SK-N-SH (cell line): ENCODE data around the gene NEURL2. TPM values are rescaled to one million over a fixed set of nuclear protein-coding genes. Genes with fewer than 3 reads are reported as not detected.

Source experiments
- CTCF ChIA-PET: fragments of 300-600, 350-600 bp; formaldehyde crosslinking; extraction: SDS; loops from one replicate; lab custom pipeline; 2021; lab: Yijun Ruan, JAX
- POLR2A ChIA-PET: fragments of 350-600 bp; sonication (Branson Sonifier 250); formaldehyde crosslinking; extraction: SDS; loops from one replicate; lab custom pipeline; 2020; ENCODE audit warnings: antibody characterized with exemption, inconsistent platforms; lab: Yijun Ruan, JAX
- DNase-seq: peaks from one replicate; pipeline ENCODE4 v3.0.0; 2012
- H2AFZ ChIP-seq: fragments of 200-600 bp; sonication (generic); 2 replicates; pipeline ENCODE4 v1.8.1; 2016; ENCODE audit warnings: antibody characterized with exemption, mild to moderate bottlenecking, low read depth
- H3F3A ChIP-seq: fragments of 200-600 bp; sonication (generic); replicated peaks from 2 replicates; pipeline ENCODE3; 2016; ENCODE audit warnings: antibody characterized with exemption, mild to moderate bottlenecking; ENCODE audit not compliant: insufficient read depth
- H3K27ac ChIP-seq, 2 experiments: fragments of 200-500 bp in 1 of 2; fragments of 200-600 bp in 1 of 2; sonication (Bioruptor generic) in 1 of 2; sonication (generic), shearing (Covaris generic) in 1 of 2; 2 replicates each; pipeline versions ENCODE4 v1.5.1 to v1.6.1; 2014 to 2016; ENCODE audit warnings: low read depth in 2 of 2, inconsistent platforms in 1 of 2, low read length in 1 of 2, mild to moderate bottlenecking in 1 of 2, mixed read lengths in 1 of 2
- H3K27me3 ChIP-seq: fragments of 200-600 bp; sonication (generic), shearing (Covaris generic); 2 replicates; pipeline ENCODE4 v1.6.1; 2016; ENCODE audit warnings: mixed run types; ENCODE audit not compliant: insufficient read depth
- H3K36me3 ChIP-seq, 2 experiments: fragments of 200-500 bp in 1 of 2; fragments of 200-600 bp in 1 of 2; sonication (Bioruptor generic) in 1 of 2; sonication (generic) in 1 of 2; replicated peaks in 1 of 2; 2 replicates each; pipeline versions ENCODE3 to v1.5.1; 2014 to 2016; ENCODE audit warnings: low read length in 1 of 2, mild to moderate bottlenecking in 1 of 2; ENCODE audit not compliant: insufficient read depth in 2 of 2, control insufficient read depth in 1 of 2
- H3K4me1 ChIP-seq, 2 experiments: fragments of 200-500 bp in 1 of 2; fragments of 200-600 bp in 1 of 2; sonication (Bioruptor generic) in 1 of 2; sonication (generic), shearing (Covaris generic) in 1 of 2; 2 replicates each; pipeline versions ENCODE4 v1.5.1 to v1.6.1; 2014 to 2016; ENCODE audit warnings: low read depth in 1 of 2, low read length in 1 of 2, mixed run types in 1 of 2; ENCODE audit not compliant: insufficient read depth in 2 of 2, control insufficient read depth in 1 of 2
- H3K4me2 ChIP-seq: fragments of 200-600 bp; sonication (generic), shearing (Covaris generic); 2 replicates; pipeline ENCODE4 v1.6.1; 2017; ENCODE audit warnings: mixed run types
- H3K4me3 ChIP-seq, 2 experiments: fragments of 200-500 bp in 1 of 2; fragments of 200-600 bp in 1 of 2; sonication (Bioruptor generic) in 1 of 2; sonication (generic), shearing (Covaris generic) in 1 of 2; 2 replicates each; pipeline versions ENCODE4 v1.5.1 to v1.8.1; 2014 to 2016; ENCODE audit warnings: low read depth in 2 of 2, inconsistent platforms in 1 of 2, low read length in 1 of 2, mild to moderate bottlenecking in 1 of 2, mixed read lengths in 1 of 2, moderate library complexity in 1 of 2
- H3K79me2 ChIP-seq: fragments of 200-600 bp; sonication (generic); 2 replicates; pipeline ENCODE4 v1.8.1; 2017; ENCODE audit warnings: mild to moderate bottlenecking; ENCODE audit not compliant: insufficient read depth
- H3K9ac ChIP-seq: fragments of 200-600 bp; sonication (generic); 2 replicates; pipeline ENCODE4 v1.6.1; 2017; ENCODE audit warnings: mixed run types
- H3K9me2 ChIP-seq: fragments of 200-600 bp; sonication (generic); 2 replicates; pipeline ENCODE4 v1.6.1; 2017; ENCODE audit warnings: mixed run types
- H3K9me3 ChIP-seq: fragments of 200-600 bp; sonication (generic); 2 replicates; pipeline ENCODE4 v1.6.1; 2017; ENCODE audit warnings: mixed run types, mild to moderate bottlenecking, moderate library complexity
- H4K20me1 ChIP-seq: fragments of 200-600 bp; sonication (generic); 2 replicates; pipeline ENCODE4 v1.6.1; 2017; ENCODE audit warnings: mild to moderate bottlenecking, mixed run types; ENCODE audit not compliant: insufficient read depth
- EP300 ChIP-seq, 2 experiments: IDR thresholded peaks; 2 replicates each; pipeline versions ENCODE4 v1.4.0 to v1.6.1; 2012; ENCODE audit warnings: borderline replicate concordance in 1 of 2, low read depth in 1 of 2, low read length in 1 of 2
- EZH2phosphoT487 ChIP-seq: fragments of 200-600 bp; sonication (generic); IDR thresholded peaks from 2 replicates; pipeline ENCODE4 v1.6.1; 2017; ENCODE audit warnings: low read depth, mixed run types, mild to moderate bottlenecking, antibody characterized with exemption, moderate library complexity, borderline replicate concordance
- GABPA ChIP-seq: IDR thresholded peaks from 2 replicates; pipeline ENCODE4 v1.4.0; 2012; ENCODE audit warnings: low read depth, mild to moderate bottlenecking
- JUND ChIP-seq: IDR thresholded peaks from 2 replicates; pipeline ENCODE4 v1.4.0; 2012
- MEF2A ChIP-seq: IDR thresholded peaks from 2 replicates; pipeline ENCODE4 v1.4.0; 2012; ENCODE audit warnings: low read depth, borderline replicate concordance
- NFIC ChIP-seq: IDR thresholded peaks from 2 replicates; pipeline ENCODE4 v1.4.0; 2012; ENCODE audit warnings: borderline replicate concordance
- POLR2AphosphoS5 ChIP-seq: IDR thresholded peaks from 2 replicates; pipeline ENCODE4 v1.6.1; 2012; ENCODE audit warnings: low read depth, low read length
- RAD21 ChIP-seq: IDR thresholded peaks from 2 replicates; pipeline ENCODE4 v1.6.1; 2012; ENCODE audit warnings: mild to moderate bottlenecking, low read length
- RCOR1 ChIP-seq: fragments of 150-350 bp; IDR thresholded peaks from 2 replicates; pipeline ENCODE4 v1.6.1; 2017; ENCODE audit warnings: antibody characterized with exemption, low read length
- RXRA ChIP-seq: IDR thresholded peaks from 2 replicates; pipeline ENCODE4 v1.4.0; 2012; ENCODE audit warnings: low read depth, mild to moderate bottlenecking, borderline replicate concordance
- SMC3 ChIP-seq: IDR thresholded peaks from 2 replicates; pipeline ENCODE4 v1.6.1; 2012; ENCODE audit warnings: low read depth, low read length, improper control_type of control experiment
- TEAD4 ChIP-seq: IDR thresholded peaks from 2 replicates; pipeline ENCODE4 v1.4.0; 2012; ENCODE audit warnings: mild to moderate bottlenecking, borderline replicate concordance; ENCODE audit not compliant: insufficient read depth
- WGBS: methylation state at CpG from one replicate; pipeline ENCODE4 v1.1.6; 2017; ENCODE audit warnings: low lambda C conversion rate; 5-methylcytosine and 5-hydroxymethylcytosine counted together
- polyA plus RNA-seq, 3 experiments: library from polyadenylated mRNA; depleted of rRNA; stranded (reverse); fragments of >200 nt; gene quantifications; 2 replicates each; pipeline ENCODE4 v1.2.3, GENCODE V29; 2012
- TF ChIP-seq, protein P1 (sequence below): IDR thresholded peaks from 2 replicates; pipeline ENCODE4 v1.6.1; 2012; ENCODE audit warnings: mild to moderate bottlenecking, low read depth, low read length, moderate library complexity
- TF ChIP-seq, protein P2 (sequence below): IDR thresholded peaks from 2 replicates; pipeline ENCODE4 v1.4.0; 2012; ENCODE audit warnings: low read depth, borderline replicate concordance

NEURL2 gene
- polyA plus RNA-seq, 1 of the 3 experiments (the other 2 are of a cell fraction), result 3.5 TPM

DNA sequence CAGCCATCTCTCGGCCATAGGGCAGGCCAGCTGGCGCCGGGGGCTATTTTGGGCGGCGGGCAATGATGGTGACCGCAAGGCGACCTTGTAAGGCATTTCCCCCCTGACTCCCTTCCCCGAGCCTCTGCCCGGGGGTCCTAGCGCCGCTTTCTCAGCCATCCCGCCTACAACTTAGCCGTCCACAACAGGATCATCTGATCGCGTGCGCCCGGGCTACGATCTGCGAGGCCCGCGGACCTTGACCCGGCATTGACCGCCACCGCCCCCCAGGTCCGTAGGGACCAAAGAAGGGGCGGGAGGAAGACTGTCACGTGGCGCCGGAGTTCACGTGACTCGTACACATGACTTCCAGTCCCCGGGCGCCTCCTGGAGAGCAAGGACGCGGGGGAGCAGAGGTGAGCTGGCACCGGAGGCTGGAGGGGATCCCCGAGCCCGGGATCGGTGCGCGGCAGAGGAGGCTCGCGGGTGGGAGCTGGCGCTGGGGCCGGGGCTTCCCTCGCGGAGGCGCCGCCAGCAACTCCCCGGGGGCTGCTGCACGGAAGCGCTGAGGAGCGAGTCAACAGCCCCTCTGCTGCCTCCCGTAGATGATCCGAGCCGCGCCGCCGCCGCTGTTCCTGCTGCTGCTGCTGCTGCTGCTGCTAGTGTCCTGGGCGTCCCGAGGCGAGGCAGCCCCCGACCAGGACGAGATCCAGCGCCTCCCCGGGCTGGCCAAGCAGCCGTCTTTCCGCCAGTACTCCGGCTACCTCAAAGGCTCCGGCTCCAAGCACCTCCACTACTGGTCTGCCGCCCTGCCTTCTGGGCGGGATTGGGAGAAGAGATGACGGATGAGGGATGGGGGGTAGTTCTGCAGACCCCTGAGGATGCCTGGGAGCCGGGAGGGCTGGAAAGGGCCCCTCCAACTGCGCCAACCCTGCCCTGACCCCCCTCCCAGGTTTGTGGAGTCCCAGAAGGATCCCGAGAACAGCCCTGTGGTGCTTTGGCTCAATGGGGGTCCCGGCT, at the start of gene NEURL2, which contains the start of gene CTSA (continued):
- TF ChIP-seq NFIC (peak; percentile 32), EP300 (IDR thresholded peaks at IDR 0.05; ENCODE audit: borderline replicate concordance in 1 of 2, low read depth in 1 of 2, low read length in 1 of 2) (no peak), RXRA (peak; percentile 90), POLR2AphosphoS5 (peak; percentile 75), SMC3 (no peak), GABPA (no peak), MEF2A (0 out of 2 replicates have a peak, but pooled peaks have one; percentile 9), RAD21 (no peak), TEAD4 (no peak), EZH2phosphoT487 (no peak), RCOR1 (peak; percentile 61; the same call in 1 of the 2 replicates)
- TF ChIP-seq, protein P1, sequence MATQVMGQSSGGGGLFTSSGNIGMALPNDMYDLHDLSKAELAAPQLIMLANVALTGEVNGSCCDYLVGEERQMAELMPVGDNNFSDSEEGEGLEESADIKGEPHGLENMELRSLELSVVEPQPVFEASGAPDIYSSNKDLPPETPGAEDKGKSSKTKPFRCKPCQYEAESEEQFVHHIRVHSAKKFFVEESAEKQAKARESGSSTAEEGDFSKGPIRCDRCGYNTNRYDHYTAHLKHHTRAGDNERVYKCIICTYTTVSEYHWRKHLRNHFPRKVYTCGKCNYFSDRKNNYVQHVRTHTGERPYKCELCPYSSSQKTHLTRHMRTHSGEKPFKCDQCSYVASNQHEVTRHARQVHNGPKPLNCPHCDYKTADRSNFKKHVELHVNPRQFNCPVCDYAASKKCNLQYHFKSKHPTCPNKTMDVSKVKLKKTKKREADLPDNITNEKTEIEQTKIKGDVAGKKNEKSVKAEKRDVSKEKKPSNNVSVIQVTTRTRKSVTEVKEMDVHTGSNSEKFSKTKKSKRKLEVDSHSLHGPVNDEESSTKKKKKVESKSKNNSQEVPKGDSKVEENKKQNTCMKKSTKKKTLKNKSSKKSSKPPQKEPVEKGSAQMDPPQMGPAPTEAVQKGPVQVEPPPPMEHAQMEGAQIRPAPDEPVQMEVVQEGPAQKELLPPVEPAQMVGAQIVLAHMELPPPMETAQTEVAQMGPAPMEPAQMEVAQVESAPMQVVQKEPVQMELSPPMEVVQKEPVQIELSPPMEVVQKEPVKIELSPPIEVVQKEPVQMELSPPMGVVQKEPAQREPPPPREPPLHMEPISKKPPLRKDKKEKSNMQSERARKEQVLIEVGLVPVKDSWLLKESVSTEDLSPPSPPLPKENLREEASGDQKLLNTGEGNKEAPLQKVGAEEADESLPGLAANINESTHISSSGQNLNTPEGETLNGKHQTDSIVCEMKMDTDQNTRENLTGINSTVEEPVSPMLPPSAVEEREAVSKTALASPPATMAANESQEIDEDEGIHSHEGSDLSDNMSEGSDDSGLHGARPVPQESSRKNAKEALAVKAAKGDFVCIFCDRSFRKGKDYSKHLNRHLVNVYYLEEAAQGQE, result peak; percentile 60; the same call in 1 of the 2 replicates

DNA sequence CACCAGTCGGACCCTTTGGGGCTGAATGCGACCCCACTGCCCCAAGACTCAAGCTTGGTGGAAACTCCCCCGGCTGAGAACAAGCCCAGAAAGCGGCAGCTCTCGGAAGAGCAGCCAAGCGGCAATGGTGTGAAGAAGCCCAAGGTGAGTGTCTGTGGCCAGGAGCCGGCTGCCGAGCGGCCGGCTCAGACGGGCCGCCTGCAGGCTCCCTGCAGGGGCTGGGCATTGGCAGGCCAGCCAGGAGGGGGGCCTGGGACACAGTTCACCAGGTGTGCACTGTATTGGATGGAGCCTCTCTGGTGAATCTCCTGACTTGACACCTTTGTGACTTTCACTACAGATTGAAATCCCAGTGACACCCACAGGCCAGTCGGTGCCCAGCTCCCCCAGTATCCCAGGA, 49.5 kb upstream of the NEURL2 start:
- ChIA-PET POLR2A (interaction anchor here (1.7 kb wide), 1 partner anchor 9 kb away, joined by 6 read pairs; no protein-coding TSS in a partner anchor), CTCF (interaction anchor here (0.8 to 5.0 kb wide), 3 partner anchors 30 to 141 kb away, joined by 3 to 24 read pairs (median 5); no protein-coding TSS in a partner anchor)
- no peak overlapping the region for H3K4me3 ChIP-seq
- H3K9me3 ChIP-seq, result no peaks in the 10 kb centered on the region
- peaks cover 4 to 19% of the 10 kb centered on the region in 2 experiments; a peak in 3 of 4 replicates for H3K4me1 ChIP-seq
- H3K79me2 ChIP-seq, result peaks cover 36% of the 10 kb centered on the region
- DNase-seq, result no peak
- WGBS, result 93% methylated on average over 11 of the region's 13 CpGs
- H2AFZ ChIP-seq, result no peak overlapping the region
- H3K27me3 ChIP-seq, result no peaks in the 10 kb centered on the region
- peaks cover 56 to 69% of the 10 kb centered on the region in 2 experiments for H3K36me3 ChIP-seq
- no peak overlapping the region for H3K9ac ChIP-seq
- H3K4me2 ChIP-seq, result no peak overlapping the region
- peaks cover 13% of the 10 kb centered on the region; the same call in 1 of the 2 replicates for H4K20me1 ChIP-seq
- H3K27ac ChIP-seq, result no peak overlapping the region
- peaks cover 4% of the 10 kb centered on the region for H3F3A ChIP-seq
- TF ChIP-seq, protein P2, sequence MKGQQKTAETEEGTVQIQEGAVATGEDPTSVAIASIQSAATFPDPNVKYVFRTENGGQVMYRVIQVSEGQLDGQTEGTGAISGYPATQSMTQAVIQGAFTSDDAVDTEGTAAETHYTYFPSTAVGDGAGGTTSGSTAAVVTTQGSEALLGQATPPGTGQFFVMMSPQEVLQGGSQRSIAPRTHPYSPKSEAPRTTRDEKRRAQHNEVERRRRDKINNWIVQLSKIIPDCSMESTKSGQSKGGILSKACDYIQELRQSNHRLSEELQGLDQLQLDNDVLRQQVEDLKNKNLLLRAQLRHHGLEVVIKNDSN, result no peak
- no peak for TF ChIP-seq EP300 (IDR thresholded peaks at IDR 0.05; ENCODE audit: borderline replicate concordance in 1 of 2, low read depth in 1 of 2, low read length in 1 of 2)
- no peak for TF ChIP-seq JUND
- no peaks in the 10 kb centered on the region for H3K9me2 ChIP-seq
